Uterus (tissue), 2 donors: ENCODE data around the gene PTGER1.

Source experiments
- POLR2A ChIP-seq, 2 donors: fragments of 450-650 bp; IDR thresholded peaks; one replicate each; pipeline ENCODE4 v1.6.1; 2016; ENCODE audit warnings: antibody characterized with exemption in 2 of 2, mild to moderate bottlenecking in 1 of 2, moderate library complexity in 1 of 2
- TF ChIP-seq, protein P1 (sequence below), 4 experiments: fragments of 200-600 bp in 2 of 4; fragments of 450-650 bp in 2 of 4; sonication (generic) in 2 of 4; IDR thresholded peaks; one replicate each; pipeline ENCODE4 v1.5.1; 2016 to 2019; ENCODE audit warnings: antibody characterized with exemption in 4 of 4, mild to moderate bottlenecking in 2 of 4, moderate library complexity in 1 of 4

DNA sequence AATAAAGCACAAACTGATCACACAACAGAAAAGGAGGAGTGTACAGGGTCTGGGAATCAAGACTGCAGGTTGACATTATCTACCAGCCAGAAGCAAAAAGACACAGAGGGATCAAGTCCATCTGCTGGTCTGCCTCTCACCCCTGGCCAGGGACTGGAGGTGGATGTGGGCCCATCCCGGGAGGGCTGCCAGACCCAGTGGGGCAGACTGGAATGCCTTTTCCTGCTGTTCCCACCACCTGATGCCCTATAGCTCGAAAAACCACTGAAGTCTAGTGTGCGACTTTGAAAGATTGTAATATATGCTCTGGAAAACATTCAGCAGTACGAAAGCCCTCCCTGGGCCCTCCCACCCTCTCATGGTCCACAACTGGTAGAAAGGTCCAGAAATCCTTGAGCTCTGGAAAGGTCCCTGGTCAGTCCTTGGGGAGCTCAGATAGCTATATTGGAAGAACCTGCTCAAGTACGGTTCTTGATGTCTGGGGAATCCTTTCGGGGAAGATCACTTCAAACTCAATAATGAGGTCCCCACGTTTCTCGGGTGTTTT, 40.4 kb upstream of the PTGER1 start:
- TF ChIP-seq, protein P1, sequence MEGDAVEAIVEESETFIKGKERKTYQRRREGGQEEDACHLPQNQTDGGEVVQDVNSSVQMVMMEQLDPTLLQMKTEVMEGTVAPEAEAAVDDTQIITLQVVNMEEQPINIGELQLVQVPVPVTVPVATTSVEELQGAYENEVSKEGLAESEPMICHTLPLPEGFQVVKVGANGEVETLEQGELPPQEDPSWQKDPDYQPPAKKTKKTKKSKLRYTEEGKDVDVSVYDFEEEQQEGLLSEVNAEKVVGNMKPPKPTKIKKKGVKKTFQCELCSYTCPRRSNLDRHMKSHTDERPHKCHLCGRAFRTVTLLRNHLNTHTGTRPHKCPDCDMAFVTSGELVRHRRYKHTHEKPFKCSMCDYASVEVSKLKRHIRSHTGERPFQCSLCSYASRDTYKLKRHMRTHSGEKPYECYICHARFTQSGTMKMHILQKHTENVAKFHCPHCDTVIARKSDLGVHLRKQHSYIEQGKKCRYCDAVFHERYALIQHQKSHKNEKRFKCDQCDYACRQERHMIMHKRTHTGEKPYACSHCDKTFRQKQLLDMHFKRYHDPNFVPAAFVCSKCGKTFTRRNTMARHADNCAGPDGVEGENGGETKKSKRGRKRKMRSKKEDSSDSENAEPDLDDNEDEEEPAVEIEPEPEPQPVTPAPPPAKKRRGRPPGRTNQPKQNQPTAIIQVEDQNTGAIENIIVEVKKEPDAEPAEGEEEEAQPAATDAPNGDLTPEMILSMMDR (IDR thresholded peaks at IDR 0.05): no peak
- no peak for TF ChIP-seq POLR2A (IDR thresholded peaks at IDR 0.05)
